ELF-1 (cell line): ENCODE data around the gene PRSS50.

Experiments
- DNase-seq: peaks from one replicate; pipeline ENCODE4 v3.0.0-alpha.2; 2016; ENCODE audit warnings: low read depth, low spot score

PRSS50 gene

GRCh38 chr3:46725621-46726314 lies 8.1 kb upstream of the PRSS50 start:
- no peak for DNase-seq

DNA sequence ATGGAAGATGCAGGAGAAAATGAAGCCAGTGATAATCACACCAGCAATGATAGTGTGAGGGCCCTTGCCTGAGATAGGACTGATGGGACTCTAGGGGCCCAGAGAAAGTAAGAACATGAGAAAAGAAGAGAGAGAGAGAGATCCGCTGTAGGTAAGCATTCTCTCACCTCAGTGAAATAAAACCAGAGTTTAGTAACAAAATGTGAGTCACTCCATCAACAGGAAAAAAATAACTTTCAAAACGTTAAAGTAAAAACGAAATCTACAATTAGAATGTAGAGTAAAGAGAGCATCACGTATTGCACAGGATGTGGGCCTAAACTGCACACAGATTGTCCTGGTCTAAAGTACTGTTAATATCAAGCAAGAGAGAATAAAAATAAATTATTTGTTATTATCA lies 6.8 kb upstream of the PRSS50 start:
- DNase-seq, result no peak

DNA sequence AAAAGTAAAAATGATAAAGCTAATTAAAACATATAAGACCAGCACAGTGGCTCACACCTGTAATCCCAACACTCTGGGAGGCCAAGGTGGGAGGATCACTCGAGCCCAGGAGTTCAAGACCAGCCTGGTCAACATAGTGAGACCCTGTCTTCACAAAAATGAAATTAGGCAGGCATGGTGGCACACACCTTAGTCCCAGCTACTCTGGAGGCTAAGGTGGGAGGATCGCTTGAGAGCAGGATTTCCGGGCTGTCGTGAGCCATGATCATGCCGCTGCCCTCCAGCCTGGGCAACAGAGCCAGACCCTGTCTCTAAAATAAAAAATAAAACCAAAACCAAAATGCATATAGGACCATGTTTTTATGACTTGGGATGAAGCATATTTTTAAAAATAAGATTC lies 4.8 kb upstream of the PRSS50 start:
- no peak for DNase-seq

- no peak for DNase-seq
Observed at GRCh38 chr3:46721009-46721408, 3.3 kb upstream of the PRSS50 start.

GRCh38 chr3:46719735-46720271 lies 2.1 kb upstream of the PRSS50 start:
- no peak for DNase-seq

DNA sequence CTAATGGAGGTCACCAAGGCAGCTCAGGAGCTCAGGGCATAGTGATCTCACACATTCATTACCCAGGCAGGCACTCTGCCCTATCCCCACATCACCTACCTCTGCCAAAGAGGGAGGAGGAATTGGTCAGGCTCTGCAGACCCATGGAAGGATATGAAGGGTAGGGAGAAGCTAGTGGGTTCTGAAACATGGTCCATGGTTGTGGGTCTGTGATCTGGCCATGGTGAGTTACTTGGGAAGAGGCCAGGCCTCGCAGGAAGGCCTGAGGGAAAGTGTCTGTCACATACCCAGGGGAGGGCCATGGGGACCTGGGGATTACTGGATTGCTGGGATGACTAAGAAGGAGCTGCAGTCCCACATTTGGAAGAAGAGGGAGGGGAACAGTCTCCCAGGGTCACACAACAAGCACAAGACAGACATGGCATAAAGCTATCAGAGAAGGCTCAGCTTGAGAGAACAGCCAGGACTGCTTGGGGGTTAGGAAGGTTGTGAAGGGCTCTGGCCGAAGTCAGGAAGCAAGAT lies 1.4 kb upstream of the PRSS50 start:
- DNase-seq, result no peak

- no peak for DNase-seq
Observed at GRCh38 chr3:46716461-46717441, 918 bp downstream of the PRSS50 start.

- DNase-seq, result no peak
Observed at GRCh38 chr3:46715507-46716175, 2.0 kb downstream of the PRSS50 start.

DNA sequence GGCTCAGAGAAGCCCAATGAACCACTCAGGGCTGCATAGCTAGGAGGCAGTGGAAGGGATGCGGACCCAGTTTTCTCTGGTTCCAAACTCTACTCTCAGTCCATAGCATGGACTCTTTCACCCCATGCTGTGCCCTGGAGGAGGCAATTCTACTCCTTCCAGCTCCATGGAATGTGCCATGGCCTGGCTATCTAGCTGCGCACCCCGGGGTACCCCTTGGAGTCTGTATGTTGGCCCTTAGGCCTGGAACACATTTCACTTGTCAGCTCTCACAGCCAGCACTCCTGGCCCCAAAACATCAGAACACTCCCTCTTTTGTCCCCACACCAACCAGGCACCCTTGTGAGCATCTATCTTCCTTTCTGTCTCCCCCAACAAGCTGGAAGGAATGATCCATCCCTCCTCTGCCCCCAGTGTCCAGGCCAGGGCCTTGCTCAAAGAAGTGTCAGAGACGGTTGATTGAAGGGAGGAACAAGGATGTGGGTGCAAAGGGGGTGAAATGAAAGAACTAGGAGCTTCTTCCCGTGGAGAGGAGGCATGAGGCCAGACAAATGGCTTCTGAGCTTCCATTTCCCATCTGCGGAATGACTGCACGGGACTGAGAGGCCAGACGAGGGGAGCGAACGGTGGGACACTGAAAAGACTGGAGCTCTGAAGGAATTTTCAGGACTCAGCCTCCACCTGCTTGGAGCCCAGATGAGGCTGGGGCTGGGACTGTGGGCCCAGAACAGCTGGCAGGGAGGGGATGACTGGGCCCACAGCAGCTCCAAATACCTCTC lies 2.8 kb downstream of the PRSS50 start:
- no peak for DNase-seq

- no peak for DNase-seq
Observed at GRCh38 chr3:46713898-46714552, 3.6 kb downstream of the PRSS50 start.

DNA sequence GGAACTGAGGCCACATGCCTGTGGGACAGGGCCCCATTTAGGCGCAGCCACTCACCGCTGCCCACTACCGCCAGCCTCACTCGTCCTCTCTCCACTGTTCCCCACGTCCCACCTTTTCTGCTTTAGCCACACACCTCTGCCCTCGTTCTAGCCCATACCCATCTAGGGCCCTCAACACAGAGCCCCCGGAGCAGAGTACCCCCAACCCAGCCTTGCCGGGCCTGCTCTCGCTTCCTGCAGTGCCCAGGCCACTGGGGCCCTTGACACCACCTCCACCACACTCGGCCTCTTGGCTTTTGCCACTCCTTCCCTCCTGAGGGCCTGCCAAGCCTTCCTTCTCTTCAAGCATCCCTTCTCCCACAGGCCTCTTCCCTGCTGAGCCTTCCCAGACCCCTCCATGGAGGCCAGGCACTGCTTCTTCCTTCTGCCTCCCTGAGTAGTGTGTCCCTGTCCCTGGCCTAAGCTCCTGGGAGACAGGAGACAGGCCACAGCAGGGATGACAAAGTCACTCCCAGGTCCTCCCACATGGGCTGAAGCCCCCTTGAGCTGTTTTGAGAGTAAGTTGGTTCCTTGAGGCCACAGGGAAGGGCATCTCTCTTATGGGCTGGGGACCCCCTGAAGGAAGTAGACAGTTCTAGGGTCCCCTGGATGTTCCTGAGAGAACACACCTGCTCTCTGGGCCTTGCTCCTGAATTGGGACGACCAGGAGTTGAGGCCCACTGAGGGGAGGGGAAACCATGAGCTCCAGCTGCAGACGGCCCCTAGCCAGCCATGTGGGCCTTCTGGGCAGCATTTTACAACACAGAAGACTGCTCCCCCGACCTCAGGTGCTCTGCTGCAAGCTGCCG lies 4.4 kb downstream of the PRSS50 start:
- DNase-seq, result no peak

DNA sequence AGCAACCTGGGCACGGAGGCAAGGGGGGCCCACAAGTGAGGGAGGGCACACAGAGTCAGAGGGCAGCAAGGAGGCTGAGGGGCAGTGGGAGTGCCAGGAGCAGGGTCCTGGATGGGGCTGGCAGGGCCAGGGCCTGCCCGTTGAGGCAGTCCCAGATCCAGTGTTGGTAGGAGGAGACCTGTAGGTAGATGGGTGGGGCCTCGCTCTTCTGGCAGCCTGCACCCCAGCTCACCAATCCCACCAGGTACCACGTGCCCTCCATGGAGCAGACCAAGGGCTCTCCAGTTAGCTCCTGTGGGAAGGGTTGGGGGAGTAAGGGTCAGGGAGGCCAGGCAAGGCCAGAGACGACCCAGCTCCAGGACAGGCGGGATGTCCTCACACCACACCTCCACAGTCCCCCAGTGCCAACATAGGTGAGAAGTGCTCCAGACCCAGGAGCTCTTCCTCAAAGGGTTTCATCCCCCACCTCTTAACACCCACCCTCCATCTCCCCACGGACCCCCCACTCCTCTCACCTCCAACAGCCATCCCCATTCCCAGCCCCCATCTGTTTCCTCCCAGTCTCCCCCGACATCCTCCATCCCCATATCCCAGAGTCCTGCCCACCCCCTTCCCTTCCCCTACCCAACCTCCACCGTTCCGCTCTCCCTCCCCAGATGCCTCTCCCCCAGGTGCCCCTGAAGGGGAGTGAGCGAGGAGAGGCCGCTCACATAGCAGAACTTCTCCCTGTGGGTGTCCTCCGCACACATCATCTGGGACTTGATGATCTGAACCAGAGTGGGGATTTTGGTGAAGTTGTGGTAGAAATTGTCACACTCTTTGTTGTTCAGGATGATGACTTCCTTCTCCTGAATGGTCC lies 5.2 kb downstream of the PRSS50 start:
- DNase-seq, result no peak

DNA sequence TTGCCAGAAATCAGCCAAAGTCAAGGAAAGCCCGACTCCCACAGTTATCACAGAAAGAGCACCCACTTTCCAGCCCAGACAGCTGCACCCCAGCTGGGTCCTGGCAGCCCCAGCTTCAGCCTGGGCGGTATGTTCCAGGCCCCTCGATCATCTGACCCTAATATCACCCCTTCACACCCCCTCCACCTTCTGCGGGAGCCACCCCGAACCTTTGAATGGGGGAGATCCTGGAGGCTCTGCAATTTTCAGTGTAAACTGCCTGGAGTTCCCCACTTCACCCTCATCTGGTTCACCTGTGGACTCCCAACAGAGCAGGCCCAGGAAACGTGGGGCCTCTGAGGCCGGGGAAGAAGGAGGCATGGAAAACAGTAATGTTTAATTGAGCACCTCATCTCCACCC lies 5.9 kb downstream of the PRSS50 start:
- no peak for DNase-seq

DNA sequence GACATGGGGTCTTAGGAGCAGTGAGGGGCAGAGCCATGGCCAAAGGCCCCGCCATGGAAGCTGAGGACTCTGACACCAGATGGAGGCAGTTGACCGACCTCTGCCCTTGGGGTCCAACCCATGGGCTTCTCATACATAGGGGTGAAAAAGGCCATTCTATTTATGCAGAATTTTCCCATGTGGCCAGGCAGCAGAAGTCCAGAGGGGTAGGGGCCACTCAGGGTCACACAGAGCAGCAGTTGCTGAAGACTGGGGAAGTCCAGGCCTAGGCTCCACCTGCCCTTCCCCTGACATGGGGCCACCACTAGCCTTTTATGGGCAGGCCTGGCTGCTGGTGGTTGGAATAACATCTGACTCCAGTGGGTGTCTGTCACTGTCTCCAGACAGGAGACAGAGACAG lies 6.4 kb downstream of the PRSS50 start:
- no peak for DNase-seq

- DNase-seq, result no peak
Observed at GRCh38 chr3:46710671-46711295, 6.9 kb downstream of the PRSS50 start.

GRCh38 chr3:46710229-46710628 lies 7.4 kb downstream of the PRSS50 start:
- no peak for DNase-seq

- DNase-seq, result no peak
Observed at GRCh38 chr3:46709721-46710120, 7.9 kb downstream of the PRSS50 start.

- no peak for DNase-seq
Observed at GRCh38 chr3:46709157-46709654, 8.5 kb downstream of the PRSS50 start.
